HepG2 (cell line): ENCODE measurements around the gene CRKL. TPM values are rescaled to one million over a fixed set of nuclear protein-coding genes. Genes with fewer than 3 reads are reported as not detected.

Experiments used
- IKZF4 ChIP-seq: sonication (generic); formaldehyde crosslinking; IDR thresholded peaks from 2 replicates; pipeline ENCODE4 v1.5.1; 2020; ENCODE audit warnings: borderline replicate concordance, mild to moderate bottlenecking, low read depth, missing genetic modification reagents; ENCODE audit errors: not compliant biosample characterization
- MED1 ChIP-seq: sonication (generic); formaldehyde crosslinking; IDR thresholded peaks from 2 replicates; pipeline ENCODE4 v1.4.0; 2020; ENCODE audit warnings: missing genetic modification reagents
- MYNN ChIP-seq: sonication (generic); formaldehyde crosslinking; IDR thresholded peaks from 2 replicates; pipeline ENCODE4 v1.4.0; 2020; ENCODE audit warnings: mild to moderate bottlenecking, low read depth, missing genetic modification reagents
- PAXIP1 ChIP-seq: sonication (generic); formaldehyde crosslinking; conservative IDR thresholded peaks from 2 replicates; pipeline ENCODE4 v1.4.0; 2020; ENCODE audit warnings: mild to moderate bottlenecking, missing genetic modification reagents, moderate library complexity
- PHF5A ChIP-seq: IDR thresholded peaks from one replicate; pipeline ENCODE4 v1.6.1; 2018; ENCODE audit warnings: low read depth, missing genetic modification reagents; ENCODE audit not compliant: unreplicated experiment
- RAD21 ChIP-seq: fragments of 450-650 bp; formaldehyde crosslinking; IDR thresholded peaks from 2 replicates; pipeline ENCODE4 v1.5.0; 2020; ENCODE audit warnings: mild to moderate bottlenecking
- RARG ChIP-seq: sonication (generic); formaldehyde crosslinking; IDR thresholded peaks from 2 replicates; pipeline ENCODE4 v1.4.0; 2020; ENCODE audit warnings: low read depth, mild to moderate bottlenecking, missing genetic modification reagents
- RBM22 ChIP-seq: fragments of 200-400 bp; formaldehyde crosslinking; optimal IDR thresholded peaks from 2 replicates; pipeline ENCODE3; 2017; ENCODE audit warnings: mild to moderate bottlenecking, low read length, moderate library complexity
- TEAD2 ChIP-seq: sonication (generic); formaldehyde crosslinking; IDR thresholded peaks from 2 replicates; pipeline ENCODE4 v1.9.0; 2021; ENCODE audit warnings: missing genetic modification reagents
- ZBTB25 ChIP-seq: IDR thresholded peaks from 2 replicates; pipeline ENCODE4 v1.6.1; 2018; ENCODE audit warnings: missing genetic modification reagents
- ZFY ChIP-seq: sonication (generic); formaldehyde crosslinking; IDR thresholded peaks from 2 replicates; pipeline ENCODE4 v1.4.0; 2020; ENCODE audit warnings: missing genetic modification reagents
- ZNF549 ChIP-seq: sonication (generic); formaldehyde crosslinking; IDR thresholded peaks from 2 replicates; pipeline ENCODE4 v1.5.0; 2020; ENCODE audit warnings: missing genetic modification reagents
- ZNF772 ChIP-seq: sonication (generic); formaldehyde crosslinking; IDR thresholded peaks from 2 replicates; pipeline ENCODE4 v1.5.0; 2020; ENCODE audit warnings: mild to moderate bottlenecking, missing genetic modification reagents
- polyA plus RNA-seq, 8 experiments: library from polyadenylated mRNA; depleted of rRNA in 3 of 8; stranded (reverse) in 7 of 8; unstranded in 1 of 8; fragments of >200 nt; fragmentation: Illumina TruSeq in 4 of 8; extraction: Trizol in 4 of 8; gene quantifications; 2 replicates each; pipeline versions ENCODE4 v1.2.1 to v1.2.3, GENCODE V29; 2011 to 2016; ENCODE audit warnings: low read depth in 4 of 8, missing spikeins in 1 of 8, mixed read lengths in 1 of 8; ENCODE audit not compliant: insufficient read depth in 1 of 8
- total RNA-seq, 5 experiments: library from RNA; depleted of rRNA; stranded (reverse); fragments of >200 nt; fragmentation: Illumina TruSeq; extraction: Trizol; gene quantifications; 2 replicates each; pipeline ENCODE4 v1.2.3, GENCODE V29; 2016; ENCODE audit warnings: low read depth in 1 of 5
- TF ChIP-seq, protein P1 (sequence below): sonication (generic); formaldehyde crosslinking; IDR thresholded peaks from 2 replicates; pipeline ENCODE4 v1.5.1; 2020; ENCODE audit warnings: mild to moderate bottlenecking, moderate library complexity, missing genetic modification reagents
- TF ChIP-seq, protein P2 (sequence below): sonication (generic); formaldehyde crosslinking; IDR thresholded peaks from 2 replicates; pipeline ENCODE4 v1.4.0; 2020; ENCODE audit warnings: missing genetic modification reagents, borderline replicate concordance
- TF ChIP-seq, protein P3 (sequence below): sonication (generic); formaldehyde crosslinking; IDR thresholded peaks from 2 replicates; pipeline ENCODE4 v1.5.0; 2020; ENCODE audit warnings: mild to moderate bottlenecking, missing genetic modification reagents

Gene CRKL
- total and polyA plus RNA-seq, 2 of the 13 experiments (the other 11 are each of a cell fraction or from before 2014, with no cell fraction given) = 37.4 to 60.6 TPM

GRCh38 chr22:20981787-20982562 is 64.8 kb downstream of the CRKL start, which contains the start of gene LZTR1 (continued):
- TF ChIP-seq, protein P1, sequence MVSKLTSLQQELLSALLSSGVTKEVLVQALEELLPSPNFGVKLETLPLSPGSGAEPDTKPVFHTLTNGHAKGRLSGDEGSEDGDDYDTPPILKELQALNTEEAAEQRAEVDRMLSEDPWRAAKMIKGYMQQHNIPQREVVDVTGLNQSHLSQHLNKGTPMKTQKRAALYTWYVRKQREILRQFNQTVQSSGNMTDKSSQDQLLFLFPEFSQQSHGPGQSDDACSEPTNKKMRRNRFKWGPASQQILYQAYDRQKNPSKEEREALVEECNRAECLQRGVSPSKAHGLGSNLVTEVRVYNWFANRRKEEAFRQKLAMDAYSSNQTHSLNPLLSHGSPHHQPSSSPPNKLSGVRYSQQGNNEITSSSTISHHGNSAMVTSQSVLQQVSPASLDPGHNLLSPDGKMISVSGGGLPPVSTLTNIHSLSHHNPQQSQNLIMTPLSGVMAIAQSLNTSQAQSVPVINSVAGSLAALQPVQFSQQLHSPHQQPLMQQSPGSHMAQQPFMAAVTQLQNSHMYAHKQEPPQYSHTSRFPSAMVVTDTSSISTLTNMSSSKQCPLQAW (CRISPR knock-in tag) = peak; percentile 96
- TF ChIP-seq PHF5A (CRISPR knock-in tag) (peak; percentile 90), PAXIP1 (CRISPR knock-in tag) (peak; percentile 69), ZNF549 (0 out of 2 replicates have a peak, but pooled peaks have one; percentile 78), ZFY (CRISPR knock-in tag) (peak; percentile 99), RAD21 (peak; percentile 85), RARG (CRISPR knock-in tag) (no peak), ZBTB25 (CRISPR knock-in tag) (no peak; the same call in none of the 2 replicates), RBM22 (peak; percentile 93), IKZF4 (peak; percentile 97), ZNF772 (CRISPR knock-in tag) (peak; percentile 93; the same call in 1 of the 2 replicates), MED1 (CRISPR knock-in tag) (peak; percentile 87), MYNN (CRISPR knock-in tag) (no peak; the same call in 1 of the 2 replicates), TEAD2 (CRISPR knock-in tag) (peak; percentile 83)
- TF ChIP-seq, protein P2, sequence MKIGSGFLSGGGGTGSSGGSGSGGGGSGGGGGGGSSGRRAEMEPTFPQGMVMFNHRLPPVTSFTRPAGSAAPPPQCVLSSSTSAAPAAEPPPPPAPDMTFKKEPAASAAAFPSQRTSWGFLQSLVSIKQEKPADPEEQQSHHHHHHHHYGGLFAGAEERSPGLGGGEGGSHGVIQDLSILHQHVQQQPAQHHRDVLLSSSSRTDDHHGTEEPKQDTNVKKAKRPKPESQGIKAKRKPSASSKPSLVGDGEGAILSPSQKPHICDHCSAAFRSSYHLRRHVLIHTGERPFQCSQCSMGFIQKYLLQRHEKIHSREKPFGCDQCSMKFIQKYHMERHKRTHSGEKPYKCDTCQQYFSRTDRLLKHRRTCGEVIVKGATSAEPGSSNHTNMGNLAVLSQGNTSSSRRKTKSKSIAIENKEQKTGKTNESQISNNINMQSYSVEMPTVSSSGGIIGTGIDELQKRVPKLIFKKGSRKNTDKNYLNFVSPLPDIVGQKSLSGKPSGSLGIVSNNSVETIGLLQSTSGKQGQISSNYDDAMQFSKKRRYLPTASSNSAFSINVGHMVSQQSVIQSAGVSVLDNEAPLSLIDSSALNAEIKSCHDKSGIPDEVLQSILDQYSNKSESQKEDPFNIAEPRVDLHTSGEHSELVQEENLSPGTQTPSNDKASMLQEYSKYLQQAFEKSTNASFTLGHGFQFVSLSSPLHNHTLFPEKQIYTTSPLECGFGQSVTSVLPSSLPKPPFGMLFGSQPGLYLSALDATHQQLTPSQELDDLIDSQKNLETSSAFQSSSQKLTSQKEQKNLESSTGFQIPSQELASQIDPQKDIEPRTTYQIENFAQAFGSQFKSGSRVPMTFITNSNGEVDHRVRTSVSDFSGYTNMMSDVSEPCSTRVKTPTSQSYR (CRISPR knock-in tag) = peak; percentile 19; the same call in 1 of the 2 replicates
- TF ChIP-seq, protein P3, sequence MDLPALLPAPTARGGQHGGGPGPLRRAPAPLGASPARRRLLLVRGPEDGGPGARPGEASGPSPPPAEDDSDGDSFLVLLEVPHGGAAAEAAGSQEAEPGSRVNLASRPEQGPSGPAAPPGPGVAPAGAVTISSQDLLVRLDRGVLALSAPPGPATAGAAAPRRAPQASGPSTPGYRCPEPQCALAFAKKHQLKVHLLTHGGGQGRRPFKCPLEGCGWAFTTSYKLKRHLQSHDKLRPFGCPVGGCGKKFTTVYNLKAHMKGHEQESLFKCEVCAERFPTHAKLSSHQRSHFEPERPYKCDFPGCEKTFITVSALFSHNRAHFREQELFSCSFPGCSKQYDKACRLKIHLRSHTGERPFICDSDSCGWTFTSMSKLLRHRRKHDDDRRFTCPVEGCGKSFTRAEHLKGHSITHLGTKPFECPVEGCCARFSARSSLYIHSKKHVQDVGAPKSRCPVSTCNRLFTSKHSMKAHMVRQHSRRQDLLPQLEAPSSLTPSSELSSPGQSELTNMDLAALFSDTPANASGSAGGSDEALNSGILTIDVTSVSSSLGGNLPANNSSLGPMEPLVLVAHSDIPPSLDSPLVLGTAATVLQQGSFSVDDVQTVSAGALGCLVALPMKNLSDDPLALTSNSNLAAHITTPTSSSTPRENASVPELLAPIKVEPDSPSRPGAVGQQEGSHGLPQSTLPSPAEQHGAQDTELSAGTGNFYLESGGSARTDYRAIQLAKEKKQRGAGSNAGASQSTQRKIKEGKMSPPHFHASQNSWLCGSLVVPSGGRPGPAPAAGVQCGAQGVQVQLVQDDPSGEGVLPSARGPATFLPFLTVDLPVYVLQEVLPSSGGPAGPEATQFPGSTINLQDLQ (CRISPR knock-in tag) = 0 out of 2 replicates have a peak, but pooled peaks have one; percentile 22
